NCI-H1048 (cell line): ENCODE data around the gene APLP1.
"Not testable (repeated sequence)": the region's sequence is repeated elsewhere in the genome, so short reads cannot be mapped to it uniquely, and the experiment has no call there.

Experiments used
- DNase-seq: peaks from one replicate; lab custom pipeline; 2025; lab: John Stamatoyannopoulos, UW

The APLP1 gene

GRCh38 chr19:35904311-35905068, 36.1 kb downstream of the APLP1 start:
- no peak for DNase-seq

GRCh38 chr19:35905178-35905727, 36.9 kb downstream of the APLP1 start:
- no peak for DNase-seq

- DNase-seq = no peak
These were observed 39.0 kb downstream of the APLP1 start for GRCh38 chr19:35907377-35907745.

- DNase-seq = no peak
These were observed 39.7 kb downstream of the APLP1 start, which contains the start of gene TYROBP for GRCh38 chr19:35908010-35908441. Gene TYROBP, minus strand, starts transcription at chr19:35908295. Its CDS starts 67 bp downstream, at chr19:35908228.

GRCh38 chr19:35908973-35909683, 40.8 kb downstream of the APLP1 start:
- DNase-seq = no peak

- no peak for DNase-seq
These were observed 41.3 kb downstream of the APLP1 start for GRCh38 chr19:35909684-35910035.

GRCh38 chr19:35910355-35910754, 42.0 kb downstream of the APLP1 start:
- not testable (repeated sequence) for DNase-seq

GRCh38 chr19:35911173-35911572, 42.8 kb downstream of the APLP1 start:
- DNase-seq = no peak

- DNase-seq = no peak
These were observed 43.4 kb downstream of the APLP1 start for GRCh38 chr19:35911790-35912189.

GRCh38 chr19:35913589-35913988, 45.2 kb downstream of the APLP1 start:
- DNase-seq = no peak

- no peak for DNase-seq
These were observed 47.1 kb downstream of the APLP1 start for GRCh38 chr19:35915443-35915842.

GRCh38 chr19:35919306-35919705, 50.9 kb downstream of the APLP1 start:
- no peak for DNase-seq

- DNase-seq = no peak
These were observed 52.6 kb downstream of the APLP1 start for GRCh38 chr19:35921012-35921411.

- no peak for DNase-seq
These were observed 57.1 kb downstream of the APLP1 start for GRCh38 chr19:35925501-35925900.

GRCh38 chr19:35928507-35928906, 60.1 kb downstream of the APLP1 start:
- no peak for DNase-seq
